COR-L47 (cell line): Measurements from ENCODE around the gene MUC20.
"Not testable (repeated sequence)": the region's sequence is repeated elsewhere in the genome, so short reads cannot be mapped to it uniquely, and the experiment has no call there.

ENCODE experiments used
- DNase-seq: peaks from one replicate; lab custom pipeline; 2025; lab: John Stamatoyannopoulos, UW

Gene MUC20

GRCh38 chr3:195720831-195721506, at the start of gene MUC20:
Gene MUC20 (plus strand): TSS chr3:195720978. CDS start chr3:195721008, 30 bp downstream.
- not testable (repeated sequence) for DNase-seq

- DNase-seq = not testable (repeated sequence)
Observed at GRCh38 chr3:195671283-195671682, 49.5 kb upstream of the MUC20 start.

GRCh38 chr3:195673711-195674110, 47.1 kb upstream of the MUC20 start:
- DNase-seq = not testable (repeated sequence)

- not testable (repeated sequence) for DNase-seq
Observed at GRCh38 chr3:195678391-195679015, 42.3 kb upstream of the MUC20 start.

- DNase-seq = not testable (repeated sequence)
Observed at GRCh38 chr3:195680690-195681089, 40.1 kb upstream of the MUC20 start.

GRCh38 chr3:195681458-195682103, 39.2 kb upstream of the MUC20 start:
- DNase-seq = not testable (repeated sequence)

GRCh38 chr3:195682104-195682742, 38.6 kb upstream of the MUC20 start:
- DNase-seq = not testable (repeated sequence)

GRCh38 chr3:195683722-195684526, 36.9 kb upstream of the MUC20 start:
- DNase-seq = not testable (repeated sequence)

- DNase-seq = not testable (repeated sequence)
Observed at GRCh38 chr3:195684527-195685257, 36.1 kb upstream of the MUC20 start.

GRCh38 chr3:195686537-195687208, 34.1 kb upstream of the MUC20 start:
- not testable (repeated sequence) for DNase-seq

GRCh38 chr3:195687209-195687760, 33.5 kb upstream of the MUC20 start:
- DNase-seq = not testable (repeated sequence)

- DNase-seq = not testable (repeated sequence)
Observed at GRCh38 chr3:195688471-195689183, 32.2 kb upstream of the MUC20 start.

- DNase-seq = not testable (repeated sequence)
Observed at GRCh38 chr3:195689184-195690070, 31.4 kb upstream of the MUC20 start.

- no peak for DNase-seq
Observed at GRCh38 chr3:195690951-195691350, 29.8 kb upstream of the MUC20 start.

- DNase-seq = not testable (repeated sequence)
Observed at GRCh38 chr3:195691596-195692353, 29.0 kb upstream of the MUC20 start.

GRCh38 chr3:195692354-195692685, 28.5 kb upstream of the MUC20 start:
- DNase-seq = no peak

GRCh38 chr3:195692781-195693427, 27.9 kb upstream of the MUC20 start:
- no peak for DNase-seq
